HFF-Myc (cell line): Measurements from ENCODE around the gene ELN.

Experiments used
- DNase-seq: peaks from one replicate; pipeline ENCODE4 v3.0.0-alpha.2; 2011; ENCODE audit warnings: low read depth; ENCODE audit errors: extremely low read depth
- H3K4me3 ChIP-seq: replicated peaks from 2 replicates; pipeline ENCODE4 v1.5.1; 2011; ENCODE audit warnings: low read depth, mild to moderate bottlenecking, control low read depth, low read length
- CTCF ChIP-seq: IDR thresholded peaks from 2 replicates; pipeline ENCODE4 v1.5.1; 2012; ENCODE audit warnings: mild to moderate bottlenecking, low read depth, low read length, control low read depth; ENCODE audit errors: missing control alignments

The ELN gene

GRCh38 chr7:73992101-73992562, 35.8 kb upstream of the ELN start:
- no peak for TF ChIP-seq CTCF
- no peak for DNase-seq

DNA sequence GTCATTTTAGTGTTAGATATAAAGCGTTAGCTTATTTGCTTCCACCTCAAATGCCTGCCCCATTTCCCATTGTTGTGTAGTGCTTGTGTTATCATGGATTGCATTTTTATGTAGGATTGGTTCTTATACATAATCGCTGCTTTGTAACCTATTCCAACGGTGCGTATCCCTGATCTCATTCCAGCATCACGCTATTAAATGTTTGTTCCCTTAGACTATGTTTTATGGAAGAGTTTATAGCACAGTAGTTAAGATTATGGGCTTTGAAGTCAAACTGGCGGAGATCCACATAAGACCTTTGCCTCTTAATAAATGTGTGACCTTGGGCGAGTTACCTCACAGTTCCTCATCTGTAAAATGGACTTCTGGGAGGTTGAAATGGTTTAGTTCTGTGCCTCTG, 34.0 kb upstream of the ELN start:
- H3K4me3 ChIP-seq, result no peak overlapping the region
- no peak for DNase-seq
- TF ChIP-seq CTCF, result no peak

More at GRCh38 chr7:73992101-73992562, 35.8 kb upstream of the ELN start:
- no peak overlapping the region for H3K4me3 ChIP-seq

DNA sequence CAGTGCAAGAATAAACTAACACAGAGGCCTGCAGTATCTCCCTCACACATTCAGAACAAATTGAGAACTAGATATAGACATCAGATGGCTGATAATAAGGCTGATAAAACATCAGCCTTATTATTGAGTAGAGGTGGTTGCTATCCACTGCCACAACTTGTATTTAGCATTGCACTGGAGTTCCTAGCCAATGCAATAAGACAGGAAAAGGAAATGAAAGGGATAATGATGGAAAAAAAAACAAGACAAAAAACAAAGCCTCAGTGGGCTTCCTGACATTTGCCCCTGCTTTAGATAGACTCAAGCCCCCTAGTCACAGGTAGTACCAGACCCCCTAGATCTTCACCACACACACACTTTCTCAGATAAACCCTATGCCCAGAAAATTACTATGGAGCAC, 33.2 kb upstream of the ELN start:
- no peak for TF ChIP-seq CTCF
- no peak overlapping the region for H3K4me3 ChIP-seq
- no peak for DNase-seq

GRCh38 chr7:73995330-73995729, 32.6 kb upstream of the ELN start:
- no peak for DNase-seq
- TF ChIP-seq CTCF, result no peak
- no peak overlapping the region for H3K4me3 ChIP-seq

DNA sequence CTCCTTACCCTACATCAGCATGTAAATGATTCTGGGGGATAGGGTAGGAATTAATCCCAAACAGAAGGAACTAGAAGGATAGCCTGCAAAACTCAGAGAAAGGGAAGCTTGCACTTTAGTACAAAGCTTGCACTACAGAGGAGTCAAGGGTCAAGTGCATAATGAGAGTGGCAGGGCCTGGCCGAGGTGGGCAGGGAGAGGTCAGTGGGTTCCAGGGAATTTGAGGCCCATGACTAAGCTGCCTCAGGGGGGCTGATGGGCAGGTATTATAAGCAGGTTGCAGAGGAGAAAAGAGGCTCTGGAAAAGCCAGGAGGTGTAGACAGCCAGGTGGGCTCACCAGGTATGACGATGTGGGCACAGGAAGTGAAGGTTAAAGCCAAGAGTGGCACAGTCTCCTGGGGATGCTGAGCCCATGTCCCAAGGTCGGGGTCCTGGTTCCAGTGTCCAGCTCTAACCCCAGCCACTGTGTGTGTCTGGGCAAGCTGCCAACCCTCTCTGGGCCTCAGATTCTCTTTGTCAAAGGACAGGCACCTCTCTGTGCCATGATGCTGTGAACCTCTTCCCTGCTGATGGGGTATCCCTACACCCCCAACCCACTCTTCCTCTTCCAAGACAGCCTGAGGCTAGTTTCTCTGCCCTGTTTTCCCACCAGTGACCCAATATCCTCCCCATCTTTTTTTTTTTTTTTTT, 32.0 kb upstream of the ELN start:
- no peak for DNase-seq
- no peak for TF ChIP-seq CTCF
- no peak overlapping the region for H3K4me3 ChIP-seq

DNA sequence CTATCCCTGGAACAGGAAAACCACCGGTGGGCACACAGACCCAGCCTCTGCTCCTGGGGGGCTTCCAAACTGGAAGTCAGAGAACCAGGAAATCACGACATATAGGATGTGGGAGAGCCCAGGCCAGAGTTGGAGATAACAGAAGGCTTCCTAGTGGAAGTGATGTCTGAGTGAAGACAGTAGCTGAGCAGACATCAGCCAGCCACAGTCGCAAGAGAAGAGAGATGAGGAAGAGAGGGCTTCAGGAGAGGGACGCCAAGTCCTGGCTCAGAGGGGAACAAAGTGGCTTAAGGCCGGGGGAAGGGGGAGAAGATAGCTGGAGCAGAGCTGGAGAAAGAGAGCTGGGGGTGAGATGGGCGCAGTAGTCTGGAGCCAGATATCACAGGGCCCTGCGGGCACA, 30.9 kb upstream of the ELN start:
- H3K4me3 ChIP-seq, result no peak overlapping the region
- no peak for DNase-seq
- no peak for TF ChIP-seq CTCF
